H9 (cell line): ENCODE measurements around the gene RAI1. TPM values are rescaled to one million over a fixed set of nuclear protein-coding genes. Genes with fewer than 3 reads are reported as not detected.

ENCODE experiments used
- DNase-seq: peaks from one replicate; pipeline ENCODE4 v3.0.0-alpha.2; 2017
- H2AFZ ChIP-seq: one replicate; pipeline ENCODE4 v1.6.1; 2013; ENCODE audit warnings: mild to moderate bottlenecking, low read length, control low read depth, moderate library complexity
- H2AK5ac ChIP-seq: 2 replicates; pipeline ENCODE4 v1.6.1; 2013; ENCODE audit warnings: low read length, control low read depth, mixed read lengths; ENCODE audit not compliant: insufficient read length
- H2BK120ac ChIP-seq: one replicate; pipeline ENCODE4 v1.6.1; 2013; ENCODE audit warnings: low read depth, mild to moderate bottlenecking, low read length, control low read depth, inconsistent platforms; ENCODE audit not compliant: poor library complexity, severe bottlenecking
- H2BK12ac ChIP-seq: 2 replicates; pipeline ENCODE4 v1.6.1; 2013; ENCODE audit warnings: low read length, control low read depth, mixed read lengths, low read depth; ENCODE audit not compliant: insufficient read length
- H2BK15ac ChIP-seq: 2 replicates; pipeline ENCODE4 v1.6.1; 2013; ENCODE audit warnings: low read depth, low read length, control low read depth
- H2BK20ac ChIP-seq: one replicate; pipeline ENCODE4 v1.6.1; 2013; ENCODE audit warnings: low read depth, mild to moderate bottlenecking, low read length, control low read depth, inconsistent platforms; ENCODE audit not compliant: poor library complexity, severe bottlenecking
- H2BK5ac ChIP-seq: 2 replicates; pipeline ENCODE4 v1.6.1; 2013; ENCODE audit warnings: low read length, control low read depth, mixed read lengths; ENCODE audit not compliant: insufficient read length
- H3K14ac ChIP-seq: 2 replicates; pipeline ENCODE4 v1.6.1; 2013; ENCODE audit warnings: low read length, control low read depth; ENCODE audit not compliant: insufficient read depth
- H3K18ac ChIP-seq: 2 replicates; pipeline ENCODE4 v1.6.1; 2013; ENCODE audit warnings: low read depth, mild to moderate bottlenecking, mixed read lengths, low read length, control low read depth; ENCODE audit not compliant: insufficient read length
- H3K23ac ChIP-seq: 2 replicates; pipeline ENCODE4 v1.6.1; 2013; ENCODE audit warnings: low read length, control low read depth, mixed read lengths, low read depth; ENCODE audit not compliant: insufficient read length
- H3K23me2 ChIP-seq: 2 replicates; pipeline ENCODE4 v1.6.1; 2013; ENCODE audit warnings: low read depth, mild to moderate bottlenecking, mixed read lengths, low read length, control low read depth; ENCODE audit not compliant: insufficient read length, poor library complexity, severe bottlenecking
- H3K27ac ChIP-seq: 2 replicates; pipeline ENCODE4 v1.5.1; 2013; ENCODE audit warnings: low read length, control low read depth, mixed read lengths, low read depth; ENCODE audit not compliant: insufficient read length
- H3K27me3 ChIP-seq: 2 replicates; pipeline ENCODE4 v1.6.1; 2013; ENCODE audit warnings: low read length, control low read depth, inconsistent platforms; ENCODE audit not compliant: insufficient read depth
- H3K4ac ChIP-seq: 2 replicates; pipeline ENCODE4 v1.6.1; 2013; ENCODE audit warnings: low read depth, mild to moderate bottlenecking, control low read depth, inconsistent platforms, low read length, moderate library complexity
- H3K4me1 ChIP-seq: 2 replicates; pipeline ENCODE4 v1.6.1; 2013; ENCODE audit warnings: low read length, control low read depth, inconsistent platforms; ENCODE audit not compliant: insufficient read depth
- H3K4me2 ChIP-seq: 2 replicates; pipeline ENCODE4 v1.6.1; 2013; ENCODE audit warnings: low read length, control low read depth, mixed read lengths; ENCODE audit not compliant: insufficient read length, insufficient read depth
- H3K56ac ChIP-seq: 2 replicates; pipeline ENCODE4 v1.6.1; 2013; ENCODE audit warnings: low read depth, mild to moderate bottlenecking, mixed read lengths, low read length, control low read depth; ENCODE audit not compliant: insufficient read length
- H3K79me1 ChIP-seq: 2 replicates; pipeline ENCODE4 v1.6.1; 2013; ENCODE audit warnings: low read depth, mild to moderate bottlenecking, moderate library complexity, low read length, control low read depth, inconsistent platforms; ENCODE audit not compliant: insufficient read depth, poor library complexity, severe bottlenecking
- H3K79me2 ChIP-seq: 2 replicates; pipeline ENCODE4 v1.6.1; 2013; ENCODE audit warnings: low read length, control low read depth, inconsistent platforms; ENCODE audit not compliant: insufficient read depth
- H3K9ac ChIP-seq: 2 replicates; pipeline ENCODE4 v1.6.1; 2013; ENCODE audit warnings: low read length, control low read depth, mixed read lengths; ENCODE audit not compliant: insufficient read length; ENCODE audit errors: extremely low read depth
- H3K9me3 ChIP-seq: one replicate; pipeline ENCODE4 v1.6.1; 2013; ENCODE audit warnings: low read depth, low read length, inconsistent platforms; ENCODE audit not compliant: control insufficient read depth
- H3T11ph ChIP-seq: one replicate; pipeline ENCODE4 v1.6.1; 2013; ENCODE audit warnings: mild to moderate bottlenecking, low read length, control low read depth, inconsistent platforms
- H4K20me1 ChIP-seq: one replicate; pipeline ENCODE4 v1.6.1; 2013; ENCODE audit not compliant: control insufficient read depth, insufficient read length, insufficient read depth
- H4K5ac ChIP-seq: 2 replicates; pipeline ENCODE4 v1.6.1; 2013; ENCODE audit warnings: low read depth, mild to moderate bottlenecking, mixed read lengths, low read length, control low read depth; ENCODE audit not compliant: insufficient read length
- H4K8ac ChIP-seq: replicated peaks from 2 replicates; pipeline ENCODE4 v1.6.1; 2013; ENCODE audit warnings: low read length, control low read depth, mixed read lengths, low read depth; ENCODE audit not compliant: insufficient read length
- H4K91ac ChIP-seq: 2 replicates; pipeline ENCODE4 v1.6.1; 2013; ENCODE audit warnings: low read depth, mild to moderate bottlenecking, moderate library complexity, mixed read lengths, low read length, control low read depth; ENCODE audit not compliant: insufficient read length
- H3K27ac Mint-ChIP-seq, 3 experiments: 2 replicates in 2 of 3; 3 replicates in 1 of 3; pipeline ENCODE4 v1.8.0; 2020 to 2021; ENCODE audit warnings: mixed read lengths in 3 of 3, mild to moderate bottlenecking in 1 of 3, moderate library complexity in 1 of 3
- H3K27me3 Mint-ChIP-seq: 2 replicates; pipeline ENCODE4 v1.8.0; 2021; ENCODE audit warnings: low read depth, mild to moderate bottlenecking, moderate library complexity, mixed read lengths
- H3K36me3 Mint-ChIP-seq, 3 experiments: 2 replicates in 2 of 3; 3 replicates in 1 of 3; pipeline ENCODE4 v1.8.0; 2020 to 2021; ENCODE audit warnings: low read depth in 3 of 3, mixed read lengths in 3 of 3; ENCODE audit not compliant: insufficient read depth in 1 of 3
- H3K4me1 Mint-ChIP-seq, 2 experiments: 2 replicates each; pipeline ENCODE4 v1.8.0; 2020; ENCODE audit warnings: mixed read lengths in 2 of 2
- H3K4me3 Mint-ChIP-seq, 2 experiments: 2 replicates in 1 of 2; 3 replicates in 1 of 2; pipeline ENCODE4 v1.8.0; 2020 to 2021; ENCODE audit warnings: mild to moderate bottlenecking in 2 of 2, mixed read lengths in 2 of 2, moderate library complexity in 1 of 2
- H3K9me3 Mint-ChIP-seq, 2 experiments: 2 replicates in 1 of 2; 3 replicates in 1 of 2; pipeline ENCODE4 v1.8.0; 2020; ENCODE audit warnings: mild to moderate bottlenecking in 2 of 2, mixed read lengths in 2 of 2, moderate library complexity in 1 of 2
- CTCF ChIP-seq: fragments of 200-600 bp; sonication (generic); conservative IDR thresholded peaks from 3 replicates; pipeline ENCODE4 v1.8.0; 2021; ENCODE audit warnings: antibody characterized with exemption, mild to moderate bottlenecking
- WGBS: extraction: QIAGEN DNeasy Blood & Tissue Kit; methylation state at CpG from one replicate; pipeline ENCODE4 v1.1.7; 2013; ENCODE audit warnings: missing lambda C conversion rate, low lambda C conversion rate, mixed read lengths; ENCODE audit not compliant: insufficient read length; ENCODE audit errors: extremely low coverage; 5-methylcytosine and 5-hydroxymethylcytosine counted together
- total RNA-seq: library from RNA; stranded (reverse); gene quantifications from 2 replicates; pipeline ENCODE4 v1.2.1, GENCODE V29; 2021

The RAI1 gene
- total RNA-seq, 1 experiment from 2014 or later, result 1.5 TPM

DNA sequence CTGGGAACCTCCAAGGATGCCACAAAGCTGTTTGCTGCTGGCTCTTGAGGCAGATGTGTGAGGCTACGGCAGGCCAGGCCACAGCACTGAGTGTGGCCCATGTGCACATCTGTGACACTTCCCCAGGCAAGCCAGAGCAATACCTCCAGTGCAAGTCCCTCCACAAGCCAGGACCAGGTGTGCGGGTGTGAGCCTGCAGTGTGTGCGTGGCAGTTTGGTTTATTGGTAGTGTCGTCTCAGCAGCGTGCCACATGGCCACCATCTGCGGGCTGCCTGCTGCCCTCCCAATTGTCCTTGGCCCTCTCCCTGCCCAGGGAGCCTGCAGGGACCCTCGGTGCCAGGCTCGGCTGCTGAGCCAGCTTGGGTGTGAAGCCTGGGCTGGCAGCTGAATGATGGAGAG is 165.4 kb downstream of the RAI1 start:
- Histone ChIP-seq H3K79me2 (no peaks in the 10 kb centered on the region), H4K20me1 (no peaks in the 10 kb centered on the region), H4K8ac (no peak overlapping the region), H2AFZ (no peak overlapping the region), H4K91ac (no peak overlapping the region), H3K79me1 (no peaks in the 10 kb centered on the region), H3K9ac (no peak overlapping the region), H3K14ac (no peak overlapping the region; the same call in 1 of the 2 replicates), H2BK5ac (no peak overlapping the region), H3K23ac (no peak overlapping the region), H2BK120ac (no peak overlapping the region), H2BK20ac (no peak overlapping the region), H3K4me1 (peaks cover 2% of the 10 kb centered on the region; the same call in 1 of the 2 replicates), H2BK15ac (no peak overlapping the region), H4K5ac (no peak overlapping the region), H3K56ac (no peak overlapping the region), H2BK12ac (no peak overlapping the region), H3K27ac (no peak overlapping the region), H3K4me2 (no peak overlapping the region), H3K9me3 (no peaks in the 10 kb centered on the region), H3T11ph (no peak overlapping the region), H3K4ac (no peak overlapping the region; the same call in 1 of the 2 replicates), H3K23me2 (no peaks in the 10 kb centered on the region), H2AK5ac (no peak overlapping the region), H3K27me3 (no peaks in the 10 kb centered on the region), H3K18ac (no peak overlapping the region)
- H3K27me3 Mint-ChIP-seq, result no peaks in the 10 kb centered on the region; the same call in 1 of the 2 replicates
- H3K27ac Mint-ChIP-seq, result no peak overlapping the region
- H3K4me3 Mint-ChIP-seq, result no peak overlapping the region
- H3K9me3 Mint-ChIP-seq, result no peaks in the 10 kb centered on the region
- WGBS, result no CpG with 5 or more reads among the region's 8 CpGs
- H3K36me3 Mint-ChIP-seq, result no peaks in the 10 kb centered on the region
- TF ChIP-seq CTCF, result no peak
- peaks cover 46 to 70% of the 10 kb centered on the region in 2 experiments for H3K4me1 Mint-ChIP-seq
- no peak for DNase-seq
